SK-N-SH (cell line): Measurements from ENCODE around the gene CCNL1.

ENCODE experiments used
- CTCF ChIP-seq: fragments of 200-600 bp; sonication (generic); IDR thresholded peaks from 2 replicates; pipeline ENCODE4 v1.6.1; 2017; ENCODE audit warnings: antibody characterized with exemption, mild to moderate bottlenecking, moderate library complexity
- EZH2phosphoT487 ChIP-seq: fragments of 200-600 bp; sonication (generic); IDR thresholded peaks from 2 replicates; pipeline ENCODE4 v1.6.1; 2017; ENCODE audit warnings: low read depth, mixed run types, mild to moderate bottlenecking, antibody characterized with exemption, moderate library complexity, borderline replicate concordance
- POLR2AphosphoS5 ChIP-seq: IDR thresholded peaks from 2 replicates; pipeline ENCODE4 v1.6.1; 2012; ENCODE audit warnings: low read depth, low read length
- SIN3A ChIP-seq: IDR thresholded peaks from 2 replicates; pipeline ENCODE4 v1.6.1; 2012; ENCODE audit warnings: low read depth, mild to moderate bottlenecking, low read length, moderate library complexity, borderline replicate concordance

GRCh38 chr3:157163217-157163953, 3.4 kb upstream of the CCNL1 start:
- TF ChIP-seq POLR2AphosphoS5 = no peak
- TF ChIP-seq EZH2phosphoT487 = no peak
- TF ChIP-seq SIN3A = no peak
- no peak for TF ChIP-seq CTCF
